Ramos (cell line): ENCODE results near the gene PRAMEF1.
"Not testable (repeated sequence)": the region's sequence is repeated elsewhere in the genome, so short reads cannot be mapped to it uniquely, and the experiment has no call there.

ENCODE experiments used
- in situ Hi-C: fragments of 300-500 bp; cut with MboI; formaldehyde crosslinking; loops from one replicate; pipeline ENCODE4 v1.14.3; 2022; ENCODE audit warnings: low sequenced_read_pairs; ENCODE audit not compliant: unreplicated experiment

Gene PRAMEF1, protein sequence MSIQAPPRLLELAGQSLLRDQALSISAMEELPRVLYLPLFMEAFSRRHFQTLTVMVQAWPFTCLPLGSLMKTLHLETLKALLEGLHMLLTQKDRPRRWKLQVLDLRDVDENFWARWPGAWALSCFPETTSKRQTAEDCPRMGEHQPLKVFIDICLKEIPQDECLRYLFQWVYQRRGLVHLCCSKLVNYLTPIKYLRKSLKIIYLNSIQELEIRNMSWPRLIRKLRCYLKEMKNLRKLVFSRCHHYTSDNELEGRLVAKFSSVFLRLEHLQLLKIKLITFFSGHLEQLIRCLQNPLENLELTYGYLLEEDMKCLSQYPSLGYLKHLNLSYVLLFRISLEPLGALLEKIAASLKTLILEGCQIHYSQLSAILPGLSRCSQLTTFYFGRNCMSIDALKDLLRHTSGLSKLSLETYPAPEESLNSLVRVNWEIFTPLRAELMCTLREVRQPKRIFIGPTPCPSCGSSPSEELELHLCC

DNA sequence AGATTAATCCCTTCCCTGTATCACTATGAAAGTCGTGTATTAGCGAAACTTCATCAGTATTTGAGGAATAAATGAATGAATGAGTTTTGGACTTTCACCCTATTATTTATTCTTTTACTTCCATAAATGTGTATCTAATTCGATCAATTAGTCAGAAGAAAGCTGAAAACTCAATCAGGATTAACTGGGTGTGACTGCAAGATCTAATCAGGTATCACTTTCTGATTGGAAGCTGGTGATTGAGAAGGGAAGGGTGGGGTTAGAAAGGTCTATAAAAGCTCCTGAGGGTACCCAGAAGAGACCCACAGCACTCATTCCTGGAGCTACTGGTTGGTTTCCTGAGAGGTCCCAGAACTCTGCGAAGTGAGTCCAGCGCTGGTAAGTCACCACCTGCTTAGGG, at the start of gene PRAMEF1:
PRAMEF1 (plus strand) TSS at position 301 of the 400 bp plus-strand sequence. CDS start 1,831 bp downstream, outside the sequence.
- in situ Hi-C loops: not testable (repeated sequence)

DNA sequence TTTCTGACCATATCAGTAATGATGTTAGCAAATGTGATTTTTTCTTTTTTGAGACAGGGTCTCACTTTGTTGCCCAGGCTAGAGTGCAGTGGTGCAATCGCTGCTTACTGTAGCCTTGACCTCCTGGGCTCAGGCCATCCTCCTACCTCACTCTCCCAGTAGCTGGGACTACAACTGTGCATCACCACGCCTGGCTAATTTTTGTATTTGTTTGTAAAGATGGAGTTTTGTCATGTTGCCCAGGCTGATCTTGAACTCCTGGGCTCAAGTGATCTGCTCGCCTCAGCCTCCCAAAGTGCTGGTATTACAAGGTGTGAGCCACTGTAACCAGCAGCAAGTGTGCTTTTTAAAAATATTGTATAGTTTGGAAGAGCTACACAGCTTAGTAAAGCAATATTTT, 49.3 kb upstream of the PRAMEF1 start:
- in situ Hi-C loops: no loop called here

DNA sequence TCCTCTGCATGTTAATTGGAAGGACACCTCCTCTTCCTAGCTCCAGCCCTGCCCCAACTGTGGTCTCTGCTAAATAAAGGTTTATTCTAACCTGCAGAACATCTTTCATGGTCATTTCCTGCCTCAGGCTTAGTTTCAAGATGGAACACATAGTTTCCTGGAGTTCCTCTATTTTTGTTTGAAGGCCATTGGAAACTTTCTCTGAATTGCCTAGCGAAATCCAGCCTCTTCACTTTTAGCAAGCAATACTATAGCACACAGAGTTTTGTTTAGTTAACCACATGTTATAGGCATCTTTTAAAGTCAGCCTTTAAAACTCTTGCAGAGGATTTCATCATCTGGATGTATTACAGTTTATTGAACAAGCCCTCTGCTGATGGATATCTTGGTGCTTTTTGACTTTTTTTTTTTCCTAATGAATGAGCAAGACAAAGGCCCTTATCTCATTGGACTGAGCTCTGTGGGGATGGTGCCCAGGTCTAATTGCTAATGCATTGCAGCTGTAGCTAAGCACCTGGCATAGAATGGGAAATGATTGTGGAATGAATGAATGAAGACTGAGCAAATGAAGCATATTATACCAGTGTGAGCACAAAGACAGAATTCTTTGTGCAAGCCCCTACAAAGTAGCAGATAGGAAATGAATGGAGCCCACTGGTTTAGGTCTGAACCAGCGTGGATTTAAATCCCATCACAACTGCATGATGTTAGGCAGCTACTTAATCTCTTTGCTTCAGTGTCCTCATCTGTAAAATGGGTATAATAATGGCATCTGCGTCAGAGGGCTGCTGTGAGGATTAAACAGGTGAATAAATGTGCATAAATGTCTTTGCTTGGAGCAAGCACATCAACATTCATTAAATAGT, 45.8 kb upstream of the PRAMEF1 start:
- in situ Hi-C loops: no loop called here

DNA sequence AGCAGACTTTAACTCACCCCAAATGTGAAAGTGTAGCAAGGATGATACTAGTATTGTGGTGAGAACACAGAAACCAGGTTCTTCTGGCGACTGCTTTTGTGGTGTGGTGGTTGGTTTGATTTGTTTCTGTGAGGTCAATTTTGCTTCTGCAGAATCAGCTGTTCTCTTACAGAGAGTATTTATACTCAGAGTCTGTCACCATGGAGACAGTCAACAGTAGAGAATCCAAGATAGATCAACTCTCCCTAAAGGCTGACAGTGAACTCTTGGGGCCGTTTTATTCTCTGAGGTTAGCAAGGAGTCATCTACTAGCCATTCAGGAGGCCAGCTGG, 45.2 kb upstream of the PRAMEF1 start, which contains the start of gene CFAP107:
CFAP107 (plus strand) TSS at position 209 of the 332 bp plus-strand sequence. CDS start 231 bp downstream, outside the sequence.
- in situ Hi-C loops: no loop called here

DNA sequence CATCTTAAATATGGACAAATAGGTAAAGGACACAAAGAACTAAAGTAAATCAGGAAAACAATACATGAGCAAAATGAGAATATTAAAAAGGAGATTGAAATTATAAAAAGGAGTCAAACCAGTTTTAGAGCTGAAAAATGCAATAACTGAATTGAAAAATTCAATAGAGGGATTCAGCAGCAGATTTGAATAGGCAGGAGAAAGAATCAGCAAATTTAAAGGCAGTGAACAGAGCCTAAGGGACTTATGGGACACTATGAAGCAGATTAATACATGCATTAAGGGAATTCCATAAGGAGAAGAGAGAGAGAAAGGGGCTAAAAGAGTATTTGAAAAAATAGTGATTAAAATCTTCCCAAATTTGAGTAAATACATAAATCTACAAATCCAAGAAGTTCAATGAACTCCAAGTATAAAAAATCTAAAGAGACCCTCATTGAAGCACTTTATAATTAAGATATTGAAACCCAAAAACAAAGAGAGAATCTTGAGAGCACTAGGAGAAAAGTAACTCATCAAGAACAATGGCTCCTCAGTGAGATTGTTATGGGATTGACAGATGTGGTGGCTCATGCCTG, 42.3 kb upstream of the PRAMEF1 start:
- in situ Hi-C loops: no loop called here

DNA sequence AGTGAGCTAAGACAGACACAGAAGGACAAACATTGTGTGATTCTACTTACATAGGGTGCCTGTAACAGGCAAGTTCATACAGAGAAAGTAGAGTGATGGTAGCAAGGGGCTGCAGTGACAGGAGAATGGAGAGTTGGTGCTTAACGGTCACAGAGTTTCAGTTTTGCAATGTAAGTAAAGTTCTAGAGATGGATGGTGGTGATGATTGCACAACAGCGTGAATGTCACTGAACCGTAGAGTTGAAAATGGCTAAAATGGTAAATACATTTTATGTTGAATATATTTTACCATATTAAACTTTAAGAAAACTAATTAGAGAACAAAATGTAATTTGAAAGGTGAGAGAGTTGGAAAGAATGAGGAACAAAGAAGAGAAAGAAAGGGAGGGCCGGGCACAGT, 36.5 kb upstream of the PRAMEF1 start:
- in situ Hi-C loops: no loop called here

DNA sequence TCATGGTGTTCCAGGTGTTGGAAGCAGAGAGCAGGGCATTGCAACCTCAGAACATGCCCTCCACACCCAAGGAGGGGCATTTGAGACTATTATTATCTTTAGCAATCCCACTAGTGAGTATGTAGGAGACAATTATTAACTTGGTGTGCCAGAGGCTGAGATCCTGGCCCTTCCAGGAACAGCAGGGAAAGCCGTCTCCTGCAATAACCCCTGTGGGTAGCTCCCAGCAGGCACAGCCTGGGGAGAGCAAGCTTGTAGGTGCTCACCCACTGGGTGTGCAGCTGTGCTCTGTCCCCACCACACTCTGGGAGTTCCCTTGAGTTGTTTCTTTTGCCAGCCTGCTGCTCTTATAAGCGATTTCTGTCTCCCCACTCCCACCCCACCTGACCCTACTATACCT, 34.9 kb upstream of the PRAMEF1 start:
- in situ Hi-C loops: no loop called here

DNA sequence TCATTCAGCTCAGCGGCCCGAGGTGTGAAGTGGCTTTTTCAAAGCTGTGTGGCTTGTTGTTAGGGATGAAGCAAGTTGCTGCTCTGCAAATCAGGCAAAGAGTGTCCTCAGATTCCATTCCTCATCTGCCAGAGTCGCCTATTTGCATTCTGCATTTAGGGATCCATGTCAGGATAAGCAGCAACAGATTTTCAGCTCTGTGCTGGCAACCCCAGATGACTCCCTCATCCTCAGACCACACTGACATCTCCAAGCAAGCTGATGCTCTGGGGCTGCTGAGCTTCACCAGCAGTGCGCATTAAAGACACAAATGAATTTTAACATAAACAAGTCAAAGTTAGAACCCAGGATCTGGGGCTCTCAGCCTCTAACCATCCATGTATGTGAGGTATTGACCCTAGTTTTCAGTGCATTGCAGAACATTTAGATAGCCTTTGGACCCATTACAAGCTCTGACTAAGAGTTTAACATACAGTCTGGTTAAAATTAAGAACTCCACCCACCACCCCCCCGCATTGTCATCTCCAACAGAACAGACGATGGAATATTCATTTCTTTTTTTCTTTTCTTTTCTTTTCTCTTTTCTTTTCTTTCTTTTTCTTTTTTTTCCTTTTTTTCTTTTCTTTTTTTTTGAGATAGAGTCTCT, 34.3 kb upstream of the PRAMEF1 start:
- in situ Hi-C loops: no loop called here

DNA sequence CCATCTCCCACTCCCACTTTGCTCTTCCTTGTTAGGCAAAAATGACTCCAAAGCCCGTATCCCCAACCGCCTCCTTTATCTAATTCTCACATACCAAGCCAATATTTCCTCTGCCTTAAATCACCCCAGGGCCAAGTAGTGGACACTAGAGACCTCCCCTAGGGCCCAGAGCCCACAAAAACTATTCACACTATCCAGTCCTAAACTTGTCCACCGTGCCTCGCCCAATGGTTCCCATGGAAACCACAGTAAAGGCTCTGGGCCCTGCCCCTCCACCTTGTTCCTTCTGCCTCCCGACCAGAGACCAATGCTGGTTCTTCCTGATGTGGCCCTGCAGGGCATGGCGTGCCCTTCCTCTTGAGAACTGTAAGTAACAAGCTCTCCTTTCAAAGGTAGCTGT, 33.4 kb upstream of the PRAMEF1 start:
- in situ Hi-C loops: no loop called here

DNA sequence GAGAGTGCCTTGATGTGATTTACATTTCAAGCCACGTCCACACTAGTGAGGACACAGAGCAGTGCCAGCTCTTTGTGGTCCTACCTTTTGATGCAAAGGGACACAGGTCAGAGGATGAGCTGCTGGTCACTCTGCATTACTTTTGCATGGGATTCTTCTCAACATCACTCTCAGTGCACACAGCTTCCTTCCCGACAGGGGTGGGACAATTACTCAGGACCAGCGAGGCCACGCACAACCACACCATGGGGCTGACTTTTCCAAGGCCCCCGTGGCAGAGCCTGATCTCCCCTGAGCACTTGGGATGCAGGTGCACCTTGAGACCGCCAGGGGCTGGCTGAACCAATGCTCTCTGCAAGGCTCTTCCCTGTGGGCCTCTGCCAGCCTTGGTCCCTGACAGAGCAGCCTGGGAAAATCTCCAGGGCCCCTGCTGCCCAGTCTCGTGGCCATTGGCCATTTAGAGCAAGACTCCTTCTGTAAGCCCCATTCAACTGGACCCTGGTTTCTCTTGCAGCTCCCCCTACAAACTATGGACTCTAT, 30.9 kb upstream of the PRAMEF1 start:
- in situ Hi-C loops: no loop called here

DNA sequence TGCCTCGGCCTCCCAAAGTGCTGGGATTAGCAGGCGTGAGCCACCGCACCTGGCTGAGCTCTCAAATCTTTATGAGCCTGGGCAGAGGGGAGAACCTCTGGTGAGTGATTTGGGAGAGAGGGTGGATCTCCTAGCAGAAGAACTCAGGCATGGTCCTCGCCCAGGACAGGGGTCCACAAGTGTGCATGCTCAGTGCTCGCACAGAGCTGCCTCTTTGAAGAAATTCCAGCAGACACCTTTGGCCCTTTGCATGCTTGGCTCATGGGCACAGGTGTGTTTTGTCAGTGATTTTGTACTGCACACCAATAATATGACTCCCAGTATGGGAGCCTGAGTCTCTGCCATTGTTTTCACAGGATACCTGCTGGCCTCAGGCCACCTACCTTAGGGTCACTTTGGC, 29.4 kb upstream of the PRAMEF1 start:
- in situ Hi-C loops: no loop called here

DNA sequence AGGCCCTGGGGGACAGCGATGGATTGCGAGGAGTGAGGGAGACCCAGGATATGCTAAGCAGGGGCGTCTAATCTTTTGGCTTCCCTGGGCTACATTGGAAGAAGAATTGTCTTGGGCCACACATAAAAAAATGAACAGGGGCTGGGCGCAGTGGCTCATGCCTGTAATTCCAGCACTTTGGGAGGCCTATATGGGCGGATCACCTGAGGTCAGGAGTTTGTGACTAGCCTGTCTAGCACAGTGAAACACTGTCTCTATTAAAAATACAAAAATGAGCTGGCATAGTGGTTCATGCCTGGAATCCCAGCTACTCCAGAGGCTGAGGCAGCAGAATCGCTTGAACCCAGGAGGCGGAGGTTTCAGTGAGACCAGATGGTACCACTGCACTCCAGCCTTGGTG, 28.4 kb upstream of the PRAMEF1 start:
- in situ Hi-C loops: no loop called here

DNA sequence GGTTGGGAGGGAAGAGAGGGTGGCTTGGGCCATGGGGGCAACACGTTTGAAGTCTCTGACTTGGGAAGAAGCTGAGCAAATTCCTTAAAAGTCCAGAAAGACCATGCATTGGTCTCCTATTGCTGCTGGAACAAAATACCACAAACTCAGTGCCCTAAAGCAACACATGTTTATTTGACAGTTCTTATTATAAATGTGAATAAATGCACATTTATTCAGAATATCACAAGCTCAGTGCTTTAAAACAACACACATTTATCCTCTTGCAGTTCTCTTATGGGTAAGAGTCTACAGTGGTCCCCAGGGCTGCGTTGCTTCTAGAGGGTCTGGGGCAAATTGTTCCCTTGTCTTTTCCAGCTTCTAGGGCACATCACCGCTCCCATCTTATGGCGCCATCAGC, 27.7 kb upstream of the PRAMEF1 start:
- in situ Hi-C loops: no loop called here

DNA sequence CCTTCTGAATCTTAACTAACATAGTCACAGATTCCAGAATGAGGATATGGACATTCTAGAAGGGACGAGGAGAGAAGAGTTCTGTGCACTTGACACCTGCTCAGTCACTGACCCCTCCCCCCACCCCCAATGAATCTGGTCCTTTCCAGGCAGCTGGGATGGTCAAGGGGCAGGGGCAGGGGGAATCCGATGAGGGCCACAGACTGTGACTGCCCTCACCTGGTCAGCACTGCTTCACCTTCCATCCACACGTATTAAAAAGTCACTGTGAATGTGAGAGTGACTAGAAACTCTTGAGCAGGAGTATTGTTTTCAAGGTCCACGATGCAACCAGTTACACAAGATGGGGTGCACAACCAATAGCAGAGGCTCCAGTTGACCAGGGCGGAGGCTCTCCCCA, 27.2 kb upstream of the PRAMEF1 start:
- in situ Hi-C loops: no loop called here

DNA sequence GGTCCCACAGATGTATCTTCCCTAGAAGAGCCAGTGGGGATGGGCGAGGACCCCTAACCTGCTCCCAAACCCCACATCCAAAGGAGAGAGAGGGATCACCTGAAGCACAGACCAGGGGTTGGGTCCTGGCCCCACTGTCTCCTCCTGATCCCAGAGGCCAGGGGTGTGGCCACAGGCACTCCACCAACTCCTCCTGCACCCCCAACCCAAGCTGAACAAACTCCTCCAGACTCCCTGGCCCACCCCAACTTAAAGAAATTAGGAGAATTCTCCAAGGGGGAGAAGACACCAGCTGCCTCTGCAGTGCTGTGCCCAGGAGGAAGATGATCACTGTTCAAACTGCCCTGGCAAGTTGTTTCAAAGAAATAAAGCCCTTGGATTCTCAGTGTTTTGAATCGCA, 22.2 kb upstream of the PRAMEF1 start:
- in situ Hi-C loops: no loop called here

DNA sequence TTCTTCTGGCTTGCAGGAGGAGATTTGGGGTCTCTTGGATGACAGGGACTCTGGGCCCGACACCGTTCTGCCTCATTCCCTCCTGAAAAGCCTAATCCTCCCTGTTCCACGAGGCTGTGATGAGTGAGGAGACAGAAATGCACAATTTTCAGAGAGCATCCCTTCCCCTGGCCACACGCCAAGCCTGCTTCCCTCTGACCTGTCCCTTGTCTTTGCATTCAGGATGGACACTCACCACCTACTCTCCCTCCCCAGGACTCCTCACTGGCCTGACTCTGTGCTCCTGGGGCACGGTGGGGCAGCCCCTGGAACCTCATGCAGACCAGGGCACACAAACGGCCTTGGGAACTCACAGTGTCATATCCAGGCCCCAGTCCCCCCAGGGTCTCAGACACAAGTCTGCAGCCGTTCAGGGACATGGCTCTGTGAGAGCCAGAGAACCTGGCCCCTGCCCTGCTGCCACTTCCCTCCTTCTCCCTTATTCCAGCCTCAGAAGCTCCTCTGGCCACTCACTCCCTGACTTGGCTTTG, 21.2 kb upstream of the PRAMEF1 start:
- in situ Hi-C loops: no loop called here

DNA sequence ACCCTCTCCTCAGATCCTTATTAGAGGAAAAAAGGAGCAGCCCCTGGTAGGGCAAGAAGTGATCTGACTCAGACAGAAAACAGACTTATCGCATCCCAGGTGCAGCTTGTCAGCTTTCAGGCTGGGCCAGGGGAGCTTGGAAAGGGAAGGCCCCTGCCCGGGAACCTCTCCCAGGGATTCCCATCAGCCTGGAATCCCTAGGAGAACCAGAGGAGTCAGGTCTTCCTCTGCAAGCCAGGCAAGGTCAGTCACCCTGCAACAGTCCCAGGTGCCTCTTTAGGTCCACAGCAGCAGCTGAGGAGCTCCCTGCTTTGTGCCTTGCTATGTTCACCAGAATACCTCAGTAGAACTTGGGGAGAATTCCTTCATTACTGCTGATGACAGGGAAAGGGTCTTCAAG, 20.6 kb upstream of the PRAMEF1 start:
- in situ Hi-C loops: no loop called here

DNA sequence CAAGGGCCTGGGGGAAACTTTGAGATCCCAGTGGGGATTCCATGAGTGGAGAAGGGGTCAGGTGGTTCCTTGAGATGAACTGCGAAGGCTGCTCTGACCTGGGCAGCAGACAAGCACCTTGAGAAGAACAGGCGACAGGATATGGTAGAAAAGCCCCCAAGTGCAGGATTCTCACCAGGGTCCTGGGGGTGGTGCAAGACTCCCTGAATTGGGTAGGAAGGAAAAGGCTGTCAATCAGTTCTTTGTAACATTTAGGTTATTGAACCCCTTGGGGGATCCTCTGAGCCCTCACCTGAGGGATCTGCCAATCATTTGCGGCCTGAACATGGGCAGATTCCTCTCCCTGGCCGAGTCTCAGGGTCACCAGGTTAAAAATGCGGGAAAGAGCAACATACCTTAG, 20.0 kb upstream of the PRAMEF1 start:
- in situ Hi-C loops: no loop called here

DNA sequence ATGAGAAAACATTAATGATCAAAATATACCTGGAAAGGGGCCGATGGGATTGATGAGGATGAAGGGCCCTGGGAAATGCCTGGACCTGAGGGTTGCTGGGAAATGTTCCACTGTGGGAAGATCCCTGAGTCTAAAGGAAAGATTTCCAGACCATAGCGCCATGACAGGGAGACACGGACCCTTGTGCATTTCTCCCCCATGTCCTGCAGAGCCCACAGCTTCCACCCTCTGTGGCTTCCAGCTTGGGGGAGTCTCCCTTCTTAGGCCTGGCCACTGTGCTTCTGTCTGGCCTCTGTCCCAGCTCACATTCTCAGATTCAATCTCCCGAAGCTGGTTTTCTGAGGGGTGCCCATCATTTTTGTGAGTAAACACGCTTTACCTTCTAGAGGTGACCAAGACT, 18.7 kb upstream of the PRAMEF1 start:
- in situ Hi-C loops: no loop called here

DNA sequence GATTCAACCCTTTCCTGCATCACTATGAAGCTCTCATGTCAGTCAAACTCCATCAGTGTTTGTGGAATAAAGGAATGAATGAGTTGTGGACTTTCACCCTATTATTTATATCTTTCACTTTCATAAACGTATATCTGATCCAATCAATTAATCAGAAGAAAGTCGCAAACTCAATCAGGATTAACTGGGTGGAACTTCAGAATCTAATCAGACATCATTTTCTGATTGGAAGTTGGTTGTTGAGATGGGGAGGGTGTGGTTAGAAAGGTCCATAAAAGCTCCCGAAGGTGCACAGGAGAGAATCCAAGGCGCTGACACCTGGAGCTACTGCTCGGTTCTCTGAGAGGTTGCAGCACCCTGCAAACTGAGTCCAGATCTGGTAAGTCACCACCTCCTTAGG, 17.8 kb upstream of the PRAMEF1 start, which contains the start of gene PRAMEF12:
PRAMEF12 (plus strand) TSS at position 301 of the 400 bp plus-strand sequence. CDS start 1,130 bp downstream, outside the sequence.
- in situ Hi-C loops: no loop called here
